ENCODE measurements around the gene MAP4K2. TPM values are rescaled to one million over a fixed set of nuclear protein-coding genes. Genes with fewer than 3 reads are reported as not detected.

Gene MAP4K2
- total RNA-seq, 1 donor from 2014 or later: 8.2 TPM

- no peak for DNase-seq
Observed at GRCh38 chr11:64754124-64754918, 48.7 kb downstream of the MAP4K2 start.

- DNase-seq: no peak
Observed at GRCh38 chr11:64753380-64754123, 49.5 kb downstream of the MAP4K2 start.

- DNase-seq: no peak
Observed at GRCh38 chr11:64753019-64753379, 50.0 kb downstream of the MAP4K2 start.

GRCh38 chr11:64752175-64752970, 50.6 kb downstream of the MAP4K2 start:
- DNase-seq: no peak

- DNase-seq: no peak
Observed at GRCh38 chr11:64751580-64751979, 51.4 kb downstream of the MAP4K2 start.

GRCh38 chr11:64751136-64751535, 51.9 kb downstream of the MAP4K2 start:
- DNase-seq: no peak

- no peak for DNase-seq
Observed at GRCh38 chr11:64750361-64751054, 52.5 kb downstream of the MAP4K2 start.

GRCh38 chr11:64747961-64748665, 54.9 kb downstream of the MAP4K2 start:
- DNase-seq: peak; percentile 39

- no peak for DNase-seq
Observed at GRCh38 chr11:64746486-64746885, 56.5 kb downstream of the MAP4K2 start.

GRCh38 chr11:64745521-64746328, 57.3 kb downstream of the MAP4K2 start:
- DNase-seq: peak; percentile 25

- no peak for DNase-seq
Observed at GRCh38 chr11:64745189-64745520, 57.9 kb downstream of the MAP4K2 start.

GRCh38 chr11:64744544-64745188, 58.3 kb downstream of the MAP4K2 start:
- DNase-seq: no peak

GRCh38 chr11:64743591-64744543, 59.1 kb downstream of the MAP4K2 start, which contains the start of gene RASGRP2:
RASGRP2 (minus strand) TSS chr11:64744142; CDS start chr11:64742866, 1,276 bp downstream.
- DNase-seq: no peak

GRCh38 chr11:64742889-64743590, 60.0 kb downstream of the MAP4K2 start:
- DNase-seq: no peak

GRCh38 chr11:64742087-64742888, 60.7 kb downstream of the MAP4K2 start:
- DNase-seq: no peak

- DNase-seq: no peak
Observed at GRCh38 chr11:64741375-64742086, 61.5 kb downstream of the MAP4K2 start.

- no peak for DNase-seq
Observed at GRCh38 chr11:64739871-64740270, 63.1 kb downstream of the MAP4K2 start.

Data from skin of body (tissue), 2 donors.